ENCODE measurements around the gene GNA14.
"Not testable (repeated sequence)": the region's sequence is repeated elsewhere in the genome, so short reads cannot be mapped to it uniquely, and the experiment has no call there.

The GNA14 gene

DNA sequence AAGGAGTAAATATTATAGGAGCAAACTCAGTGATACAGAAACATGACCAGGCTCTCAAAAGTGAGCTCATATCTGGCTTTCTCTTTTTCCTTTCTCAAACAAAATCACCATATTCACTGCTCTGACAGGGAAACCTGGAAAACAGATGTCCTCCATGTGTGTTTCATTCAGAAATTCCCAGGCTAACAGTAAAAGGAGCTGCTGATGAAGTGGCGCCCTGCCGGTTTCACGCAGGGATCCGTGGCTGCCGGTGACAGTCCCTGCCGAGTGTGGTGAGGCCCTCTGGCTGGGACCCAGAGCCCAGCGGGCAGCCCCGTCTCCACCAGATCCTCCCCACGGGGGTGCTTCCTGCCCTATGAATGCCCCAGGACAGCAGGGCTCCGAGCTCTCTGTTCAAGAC is 208.1 kb downstream of the GNA14 start:
- DNase-seq = no peak

DNA sequence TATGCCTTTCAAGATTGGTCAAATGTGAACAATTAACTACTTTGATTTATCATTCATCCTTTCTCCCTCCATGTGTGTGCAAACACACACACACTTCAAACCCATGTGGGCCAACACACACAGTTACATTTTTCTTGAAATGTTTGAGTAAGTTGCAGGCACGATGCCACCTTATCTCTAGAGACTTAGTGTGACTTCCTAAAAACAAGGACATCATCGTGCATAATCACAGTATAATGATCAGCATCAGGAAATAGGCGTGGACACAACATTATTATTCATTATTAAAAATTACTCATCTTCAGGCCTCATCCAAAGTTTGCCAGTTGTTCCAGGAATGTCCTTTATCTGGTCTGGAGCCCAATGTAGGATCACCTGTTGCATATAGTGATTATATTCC is 209.5 kb downstream of the GNA14 start:
- DNase-seq = no peak

DNA sequence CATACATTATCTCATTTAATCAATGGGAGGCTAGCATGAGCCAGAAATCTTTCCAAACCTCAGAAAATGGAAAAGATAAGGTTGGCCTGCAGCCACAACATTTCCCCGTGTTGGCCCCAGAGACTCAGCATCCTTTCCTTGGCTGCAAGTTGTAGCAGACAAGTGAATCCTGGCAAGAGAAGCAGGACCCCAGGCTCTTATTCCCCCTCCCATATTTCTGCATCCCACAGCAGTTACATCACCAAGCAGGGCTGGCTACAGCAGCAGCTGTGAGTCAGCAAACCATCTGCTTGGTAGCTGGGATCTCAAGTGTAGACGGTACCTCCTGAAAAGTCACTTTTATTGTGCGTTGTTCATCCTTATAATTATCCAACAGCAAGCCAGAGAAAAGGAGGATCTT is 212.4 kb downstream of the GNA14 start:
- no peak for DNase-seq

DNA sequence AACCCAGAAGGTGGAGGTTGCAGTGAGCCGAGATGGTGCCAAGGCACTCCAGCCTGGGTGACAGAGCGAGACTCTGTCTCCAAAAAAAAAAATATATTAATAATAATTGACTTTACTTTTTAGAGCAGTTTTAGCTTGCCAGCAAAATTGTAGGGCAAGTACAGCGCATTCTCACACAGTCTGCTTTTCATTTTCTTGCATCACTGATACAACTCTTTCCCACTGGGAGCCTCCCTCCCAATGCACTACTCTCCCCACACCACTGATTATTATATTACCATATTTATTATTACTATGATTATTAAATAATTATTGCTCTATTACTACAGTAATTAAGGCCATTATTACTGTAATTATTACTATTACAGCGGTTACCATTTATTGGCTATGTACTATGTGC is 212.8 kb downstream of the GNA14 start:
- DNase-seq = no peak

DNA sequence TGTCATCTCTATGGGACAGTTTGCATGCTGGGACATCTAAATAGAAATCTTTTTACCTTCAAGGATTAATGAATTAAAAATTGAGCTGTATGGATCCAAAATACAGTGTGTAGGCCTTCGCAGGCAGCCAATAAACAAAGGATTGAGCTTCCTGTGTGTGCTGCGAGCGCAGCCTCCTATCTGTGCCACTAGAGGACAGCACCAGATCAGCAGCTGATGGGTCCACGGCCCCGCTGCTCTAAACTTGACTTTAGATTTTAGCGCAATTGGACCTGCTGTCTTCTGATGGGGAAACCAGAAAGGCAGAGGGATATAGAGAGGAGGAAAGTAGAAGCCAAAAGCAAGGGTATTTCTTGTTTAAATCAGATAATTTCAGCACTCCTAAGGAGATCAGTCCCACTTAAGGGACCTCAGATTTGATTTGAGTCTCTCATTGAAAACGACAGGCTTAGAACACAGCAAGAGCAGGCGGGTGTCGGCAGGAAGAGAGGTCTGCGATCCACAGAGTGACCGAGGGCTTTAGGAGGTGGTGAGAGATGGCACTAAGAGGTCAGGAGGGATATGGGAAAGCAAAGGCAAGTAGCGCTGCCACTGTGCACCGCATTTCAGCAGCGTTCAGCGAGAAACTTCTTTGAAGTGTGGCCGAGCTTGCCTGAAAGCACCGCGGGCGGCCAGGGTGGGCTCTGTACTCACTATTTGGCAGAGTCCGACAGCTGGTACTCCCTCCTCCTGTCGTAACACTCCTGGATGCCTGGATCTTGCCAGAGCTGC is 214.3 kb downstream of the GNA14 start:
- peak; percentile 31 to 53 for DNase-seq

DNA sequence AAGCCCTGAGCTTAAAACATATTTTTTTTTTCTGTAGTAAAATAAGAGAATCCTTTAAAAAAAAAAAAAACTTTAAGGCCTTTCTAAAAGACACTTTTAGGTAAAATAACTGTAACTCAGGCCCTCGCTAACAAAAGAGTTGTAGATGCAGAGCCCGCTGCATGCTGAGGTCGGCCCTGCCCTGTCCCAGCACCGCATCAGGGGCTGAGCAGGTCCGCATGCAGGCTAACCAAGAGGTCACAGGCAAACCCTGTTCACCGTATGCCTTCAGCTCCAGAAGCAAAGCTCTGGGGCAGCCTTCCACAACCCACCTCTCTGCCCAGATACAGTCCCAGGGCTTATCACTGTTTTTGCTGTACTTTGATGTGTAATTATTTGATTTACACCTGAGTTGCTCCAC is 216.1 kb downstream of the GNA14 start:
- no peak for DNase-seq

DNA sequence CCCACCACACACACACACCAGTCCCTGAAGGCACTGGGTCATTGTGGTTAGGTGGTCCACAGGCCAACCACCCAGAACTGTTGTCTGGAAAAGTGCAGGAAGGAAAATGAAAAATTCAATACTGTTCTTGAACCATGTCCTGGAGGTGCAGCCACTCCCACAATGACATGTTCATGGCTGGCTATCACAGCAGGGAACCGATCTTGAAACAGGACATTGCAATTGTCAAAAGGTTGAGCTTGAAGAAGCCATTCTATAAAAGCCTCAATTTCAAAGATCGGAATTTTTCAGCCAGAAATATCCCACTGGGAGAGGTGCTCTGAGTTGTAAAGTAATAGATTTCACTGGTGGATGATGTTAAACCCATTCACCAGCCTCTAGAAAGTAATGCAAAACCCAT is 218.2 kb downstream of the GNA14 start:
- no peak for DNase-seq

DNA sequence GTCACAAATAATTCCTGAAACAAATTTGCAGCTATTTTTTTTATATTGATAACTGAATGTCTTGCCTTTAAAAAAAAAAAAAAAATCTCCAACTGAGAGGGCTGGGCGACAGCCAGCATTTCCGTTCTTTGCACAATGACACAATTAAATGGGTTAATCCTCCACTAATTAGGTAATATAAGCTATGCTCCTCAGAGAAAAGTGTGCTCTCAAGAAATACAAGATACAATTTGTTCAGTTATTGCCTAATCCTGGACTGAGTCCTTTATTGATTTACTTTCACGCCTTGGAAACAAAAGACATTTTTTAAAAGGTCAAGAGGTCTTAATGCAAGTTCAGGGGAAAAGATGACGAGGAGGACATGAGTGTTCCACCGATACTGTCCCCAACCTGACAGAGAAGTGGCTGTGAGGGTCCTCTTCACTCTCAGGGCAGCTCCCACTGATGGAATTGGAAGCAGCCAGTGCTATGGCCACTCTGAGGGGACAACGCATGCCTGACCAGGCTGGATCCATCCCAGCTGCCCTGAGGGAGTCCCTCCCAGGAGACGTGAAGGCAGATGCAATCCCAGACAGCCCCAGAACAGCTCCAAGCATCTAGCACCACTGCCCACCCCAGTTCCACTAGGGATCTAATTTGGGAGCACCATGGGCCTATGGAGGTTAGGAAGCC is 220.7 kb downstream of the GNA14 start:
- DNase-seq = no peak

DNA sequence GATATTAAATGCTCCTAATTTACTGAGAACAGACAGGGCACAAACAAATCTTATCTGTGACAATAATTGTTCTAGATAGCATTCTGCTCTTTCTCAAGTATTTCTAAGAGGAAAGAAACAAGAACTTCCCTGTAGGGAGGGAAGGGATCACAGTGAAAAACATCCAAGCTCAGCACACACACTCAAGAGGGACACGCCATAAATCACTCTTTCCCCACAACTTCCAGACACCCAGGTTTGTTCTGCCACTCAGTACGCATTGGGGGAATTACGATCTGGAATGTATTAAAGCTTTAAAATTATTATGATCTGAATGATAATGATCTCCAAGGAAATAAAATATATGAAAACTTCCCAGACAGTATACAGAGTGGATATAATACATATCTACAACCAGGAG is 221.4 kb downstream of the GNA14 start:
- no peak for DNase-seq

DNA sequence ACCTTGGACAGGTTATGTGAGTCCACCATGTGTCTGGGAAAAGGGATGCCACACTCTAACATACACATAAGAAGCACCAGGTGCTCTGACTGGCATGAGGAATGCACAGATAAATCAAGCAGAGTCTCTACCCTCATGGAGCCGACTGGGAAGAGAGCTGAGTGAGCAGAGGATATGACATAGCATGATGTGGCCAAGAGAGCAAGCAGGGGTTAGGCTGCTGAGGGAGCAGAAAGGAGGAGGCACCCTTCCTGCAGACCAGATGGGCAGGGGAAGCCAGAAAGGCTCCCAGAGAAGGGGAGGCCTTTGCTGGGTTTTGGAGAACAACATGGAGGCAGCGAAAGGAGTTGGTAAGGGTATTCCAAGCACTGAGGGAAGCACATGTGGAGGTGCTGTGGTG is 223.1 kb downstream of the GNA14 start:
- DNase-seq = no peak

DNA sequence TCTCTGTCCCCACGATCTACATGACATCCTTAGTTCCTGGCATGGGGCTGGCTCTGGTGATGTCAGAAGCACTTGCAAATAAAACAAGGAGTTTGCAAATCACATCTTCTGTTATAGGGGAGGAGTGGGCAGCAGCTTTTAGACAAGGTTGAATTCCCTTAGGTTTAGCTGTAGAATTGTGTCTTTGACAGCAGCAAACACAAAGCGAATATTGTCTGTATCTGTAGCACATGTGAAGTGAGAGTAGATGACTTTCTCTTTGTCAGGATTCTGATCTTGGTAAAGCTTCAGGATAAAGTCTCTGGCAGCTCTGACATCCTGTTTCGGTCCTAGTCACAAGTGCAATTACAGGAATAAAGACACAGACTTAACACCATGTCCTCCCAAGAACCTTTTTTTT is 224.3 kb downstream of the GNA14 start:
- no peak for DNase-seq

DNA sequence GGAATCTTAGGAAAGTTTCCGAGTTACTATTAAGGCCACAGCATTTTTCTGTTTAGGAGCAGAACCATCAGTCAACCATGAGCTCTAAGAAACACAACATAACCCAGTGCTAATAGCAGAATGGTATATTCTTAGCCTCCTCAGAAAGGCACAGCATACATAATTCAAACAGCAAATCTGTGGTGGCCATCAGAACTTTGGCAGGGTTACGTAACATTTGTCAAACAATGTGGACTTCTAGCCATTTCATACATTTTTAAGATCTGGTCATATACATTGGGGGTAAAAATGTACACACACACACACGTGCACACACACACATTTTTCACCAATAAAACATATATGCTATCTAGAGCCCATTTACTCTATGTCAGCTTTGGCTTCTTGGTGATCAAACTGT is 225.2 kb downstream of the GNA14 start:
- DNase-seq = no peak

DNA sequence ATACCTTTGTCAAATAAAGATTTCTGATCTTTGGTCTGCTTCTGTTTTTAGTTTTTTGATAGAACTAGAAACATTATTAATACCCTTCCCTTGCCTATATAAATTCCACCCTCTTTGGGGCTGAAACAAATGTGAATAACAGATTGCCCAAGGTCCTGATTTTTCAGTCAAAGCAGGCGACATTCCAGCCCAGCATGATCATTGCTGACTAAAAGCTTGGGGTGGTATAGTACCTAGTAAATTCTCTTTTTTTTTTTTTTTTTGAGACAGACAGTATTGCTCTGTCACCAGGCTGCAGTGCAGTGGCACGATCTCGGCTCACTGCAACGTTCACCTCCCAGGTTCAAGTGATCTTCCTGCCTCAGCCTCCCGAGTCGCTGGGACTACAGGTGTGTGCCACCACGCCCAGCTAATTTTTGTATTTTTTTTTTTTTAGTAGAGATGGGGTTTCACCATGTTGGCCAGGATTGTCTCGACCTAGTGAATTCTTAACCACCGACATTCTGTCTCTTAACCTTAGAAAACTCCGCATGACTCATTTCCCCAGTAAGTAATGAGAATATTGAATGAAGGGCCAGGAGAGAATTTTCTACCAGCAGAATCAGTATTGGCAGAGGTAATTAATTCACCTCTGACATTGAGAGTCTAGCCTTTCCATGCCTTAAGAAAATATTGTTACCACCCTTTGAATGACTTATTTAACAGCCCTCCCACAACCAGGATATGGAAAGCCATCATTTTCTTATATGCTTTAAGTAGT is 226.4 kb downstream of the GNA14 start:
- DNase-seq = no peak

DNA sequence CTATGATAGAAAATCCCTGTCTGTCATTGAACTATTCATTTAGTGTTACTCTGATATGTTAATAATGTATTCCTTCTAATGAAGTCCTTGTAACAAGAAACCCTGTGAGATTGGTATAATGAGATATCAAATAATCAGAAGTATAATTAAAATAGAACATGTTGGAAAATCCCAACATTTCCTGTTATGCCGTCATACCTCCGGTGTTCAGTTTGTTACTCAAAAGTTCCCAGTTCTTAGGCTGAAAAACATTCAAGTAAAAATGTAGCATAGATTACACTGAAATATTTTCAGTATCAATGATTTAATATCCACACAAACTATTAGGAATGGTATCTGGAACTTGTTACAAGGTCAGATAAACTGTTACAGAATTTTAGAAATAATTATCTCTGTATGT is 227.5 kb downstream of the GNA14 start:
- no peak for DNase-seq

DNA sequence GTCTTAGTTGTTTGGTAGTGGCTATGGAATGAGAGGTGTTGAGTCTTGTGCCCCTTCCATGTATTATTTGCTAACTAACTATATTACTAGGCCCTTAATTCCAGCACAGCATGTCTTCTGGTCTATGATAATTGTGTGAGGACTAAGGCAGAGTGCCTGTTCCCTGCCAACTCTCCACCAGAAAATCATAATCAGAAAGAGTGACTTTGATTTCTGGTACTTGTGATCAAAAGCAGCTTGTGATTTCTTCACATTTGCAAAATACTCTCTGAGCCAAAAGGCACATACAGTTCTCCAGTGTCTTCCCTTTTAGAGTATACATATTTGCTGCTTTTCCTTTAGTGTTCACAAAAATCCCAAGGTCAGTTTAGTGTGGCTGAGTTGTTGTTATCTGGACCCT is 229.9 kb downstream of the GNA14 start:
- no peak for DNase-seq

DNA sequence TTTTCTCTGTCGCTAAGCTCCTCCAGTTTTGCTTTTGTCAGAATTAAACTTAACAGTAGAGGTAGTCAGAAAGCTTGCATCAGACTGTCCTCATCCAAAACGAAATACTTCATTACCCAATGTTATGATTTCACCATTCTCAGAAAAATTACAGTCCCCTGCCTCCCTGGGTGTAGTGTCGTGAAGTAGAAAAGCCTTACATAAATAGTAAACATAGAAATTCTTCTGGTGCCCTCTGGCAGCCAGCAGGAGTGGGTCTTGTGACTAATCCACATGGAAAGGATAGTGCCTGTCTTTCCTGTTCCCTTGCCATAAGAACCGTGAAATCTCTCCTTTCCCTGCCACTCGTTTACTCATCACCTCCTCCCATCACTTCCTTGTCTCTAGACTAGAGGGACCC is 230.6 kb downstream of the GNA14 start:
- DNase-seq = no peak

DNA sequence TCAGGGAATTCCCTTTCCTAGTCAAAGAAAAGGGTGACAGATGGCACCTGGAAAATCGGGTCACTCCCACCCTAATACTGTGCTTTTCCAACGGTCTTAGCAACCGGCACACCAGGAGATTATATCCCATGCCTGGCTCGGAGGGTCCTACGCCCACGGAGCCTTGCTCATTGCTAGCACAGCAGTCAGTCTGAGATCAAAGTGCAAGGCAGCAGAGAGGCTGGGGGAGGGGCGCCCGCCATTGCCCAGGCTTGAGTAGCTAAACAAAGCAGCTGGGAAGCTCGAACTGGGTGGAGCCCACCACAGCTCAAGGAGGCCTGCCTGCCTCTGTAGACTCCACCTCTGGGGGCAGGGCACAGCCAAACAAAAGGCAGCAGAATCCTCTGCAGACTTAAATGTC is 239.6 kb downstream of the GNA14 start:
- DNase-seq = not testable (repeated sequence)

DNA sequence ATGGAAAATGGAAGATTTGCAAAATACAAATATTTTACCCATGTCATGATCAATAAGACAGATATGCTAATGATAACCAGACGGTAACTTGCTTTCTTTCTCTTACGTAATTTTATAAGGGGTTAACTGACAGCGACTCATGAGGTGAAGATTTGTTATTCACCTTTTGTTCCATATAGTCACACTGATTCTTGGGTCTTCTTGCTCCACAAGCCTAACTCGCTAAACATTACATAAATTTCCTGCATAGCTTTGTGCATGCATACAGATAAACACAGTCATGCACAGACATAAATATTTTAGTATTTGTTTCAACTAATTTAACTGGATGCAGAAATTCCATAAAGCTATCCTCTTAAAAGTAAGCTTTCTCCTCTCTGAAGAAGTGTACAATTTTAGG is 244.9 kb downstream of the GNA14 start:
- no peak for DNase-seq

DNA sequence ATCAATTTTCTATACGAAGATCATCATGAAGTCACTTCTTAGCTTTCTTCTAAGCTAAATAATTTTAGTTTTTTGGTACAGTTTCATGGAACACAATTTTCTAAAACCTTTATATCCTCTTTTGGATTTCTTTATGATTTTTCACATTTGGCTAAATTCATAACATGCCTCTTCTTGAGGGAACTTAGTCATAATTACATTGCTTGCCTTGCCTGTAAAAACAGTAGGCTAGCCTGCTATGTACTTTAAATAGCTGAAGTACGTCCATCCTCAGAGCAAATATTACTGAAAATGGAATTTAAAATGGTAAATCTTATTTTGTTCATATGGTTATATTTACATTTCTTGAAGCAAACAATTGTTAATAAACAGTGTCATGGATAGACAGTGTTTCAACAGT is 245.8 kb downstream of the GNA14 start:
- no peak for DNase-seq

DNA sequence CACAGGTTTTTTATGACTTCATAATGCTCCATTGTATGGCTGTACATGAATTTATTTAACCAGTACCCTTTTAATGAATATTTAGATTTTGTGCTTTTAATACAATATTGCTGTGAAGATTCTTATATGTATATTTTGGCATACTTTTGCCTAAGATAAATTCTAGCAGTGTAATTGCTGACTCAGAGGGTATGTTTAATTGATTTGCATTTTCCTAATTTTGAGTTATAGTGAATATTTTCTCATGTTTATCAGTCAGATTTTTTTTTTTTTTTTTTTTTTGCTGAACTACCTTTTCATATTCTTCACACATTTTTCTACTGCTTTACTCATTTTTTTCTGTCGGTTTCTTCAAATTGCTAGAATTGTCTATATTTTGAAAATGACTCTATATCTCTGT is 248.2 kb downstream of the GNA14 start:
- DNase-seq = no peak

DNA sequence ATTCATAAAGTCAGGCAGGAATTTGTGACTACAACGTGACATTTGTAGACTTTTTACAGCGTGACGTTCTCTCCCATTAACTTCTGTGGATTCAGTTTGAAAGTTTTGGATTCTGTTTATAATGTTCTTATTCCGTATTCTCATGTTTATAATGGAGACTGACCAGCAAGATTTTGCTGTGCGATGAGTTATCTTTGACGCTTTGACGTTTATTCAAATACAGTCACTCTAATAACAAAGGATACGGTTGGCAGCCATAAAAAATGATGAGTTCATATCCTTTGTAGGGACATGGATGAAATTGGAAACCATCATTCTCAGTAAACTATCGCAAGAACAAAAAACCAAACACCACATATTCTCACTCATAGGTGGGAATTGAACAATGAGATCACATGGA is 249.5 kb downstream of the GNA14 start:
- not testable (repeated sequence) for DNase-seq

DNA sequence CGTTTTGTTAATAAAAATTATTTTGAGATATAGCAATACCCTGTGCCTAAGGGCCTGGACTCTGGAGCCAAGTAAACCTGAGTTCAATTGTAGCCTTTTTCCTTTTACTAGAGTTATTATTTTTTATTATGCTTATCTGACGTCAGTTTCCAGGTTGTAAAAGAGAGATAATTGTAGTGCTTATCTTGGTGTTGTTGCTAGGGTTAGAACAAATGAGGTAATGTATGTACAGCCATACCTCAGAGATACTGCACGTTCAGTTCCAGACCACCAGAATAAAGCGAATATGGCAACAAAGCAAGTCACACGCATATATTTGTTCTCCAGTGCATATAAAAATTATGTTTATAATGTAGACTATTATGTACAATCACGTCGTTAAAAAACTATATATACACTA is 255.8 kb downstream of the GNA14 start:
- DNase-seq = no peak

DNA sequence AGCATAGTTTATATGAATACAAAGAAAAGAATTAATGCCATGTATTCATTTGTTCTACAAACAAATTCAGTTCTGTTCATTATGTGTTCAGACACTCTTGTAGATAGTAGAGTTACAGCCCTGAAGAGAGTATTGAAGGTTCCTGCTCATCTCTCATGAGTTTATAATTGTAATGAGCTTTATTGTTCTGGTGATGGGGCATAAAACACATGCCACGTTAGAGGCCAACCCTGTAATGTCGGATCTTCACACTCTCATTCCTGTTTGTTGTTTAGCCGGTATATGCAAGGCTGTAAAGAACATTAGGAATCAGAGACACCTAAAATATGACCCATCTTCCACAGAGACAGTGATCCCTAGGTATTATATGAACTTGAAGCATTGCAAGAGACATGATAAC is 256.3 kb downstream of the GNA14 start:
- no peak for DNase-seq

DNA sequence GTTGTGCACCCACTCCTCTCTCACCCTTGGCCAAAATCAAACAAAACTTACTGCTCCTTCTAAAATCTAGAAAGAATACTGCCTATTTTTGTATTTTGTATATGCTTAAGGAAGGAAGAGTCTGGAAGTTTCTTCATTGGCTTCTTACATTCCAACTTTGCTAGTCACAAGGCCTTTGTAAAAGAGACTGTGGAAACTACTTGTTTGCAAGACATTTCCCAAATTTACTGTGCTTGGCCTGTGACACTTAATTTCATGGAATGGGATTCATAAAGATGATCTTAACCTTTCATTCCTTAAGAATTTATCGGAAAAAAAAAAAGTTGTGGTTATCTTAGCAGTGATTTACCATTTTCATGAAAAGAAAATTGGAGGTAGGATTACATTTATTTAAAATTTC is 261.9 kb downstream of the GNA14 start:
- no peak for DNase-seq

Measured in CD4-positive, alpha-beta T cell treated with Interferon alpha-2 for 1 hour (primary cell).